PC-3 (cell line): Measurements from ENCODE around the gene KIF7. TPM values are rescaled to one million over a fixed set of nuclear protein-coding genes. Genes with fewer than 3 reads are reported as not detected.

Source experiments
- ATAC-seq: fragments of 200-7000 bp; cut with Tn5 transposase; 2 replicates; pipeline ENCODE4 v1.9.1; 2020; ENCODE audit warnings: mild to moderate bottlenecking, moderate library complexity
- Bru-seq: library from RNA; stranded (reverse); fragments of 400-500 nt; gene quantifications from one replicate; lab custom pipeline; 2021; lab: Mats Ljungman, UMichigan
- BruChase-seq, 2 experiments: library from RNA; stranded (reverse); fragments of 400-500 nt; gene quantifications; one replicate each; lab custom pipeline; 2021; lab: Mats Ljungman, UMichigan
- BruUV-seq: library from RNA; stranded (reverse); fragments of 400-500 nt; replicated peaks from 2 replicates; lab custom pipeline; 2021; lab: Mats Ljungman, UMichigan
- CTCF ChIA-PET: fragments of 300-600 bp; sonication (Branson Sonifier 250); formaldehyde crosslinking; loops from one replicate; lab custom pipeline; 2022; ENCODE audit warnings: antibody characterized with exemption; lab: Charles Lee
- POLR2A ChIA-PET: fragments of 300-600 bp; sonication (Branson Sonifier 250); formaldehyde crosslinking; loops from one replicate; lab custom pipeline; 2022; ENCODE audit warnings: antibody characterized with exemption; ENCODE audit not compliant: unreplicated experiment; lab: Charles Lee
- DNase-seq: peaks from one replicate; pipeline ENCODE4 v3.0.0-alpha.2; 2015
- H2AFZ ChIP-seq: fragments of 300-600 bp; sonication (generic); 2 replicates; pipeline ENCODE4 v1.6.0; 2016; ENCODE audit warnings: antibody characterized with exemption, low read length
- H3F3A ChIP-seq: fragments of 300-600 bp; sonication (generic); one replicate; pipeline ENCODE4 v1.6.0; 2017; ENCODE audit warnings: antibody characterized with exemption, low read length, control low read depth, mild to moderate bottlenecking; ENCODE audit not compliant: unreplicated experiment
- H3K27ac ChIP-seq: fragments of 300-600 bp; sonication (generic); 2 replicates; pipeline ENCODE4 v1.5.1; 2016; ENCODE audit warnings: mild to moderate bottlenecking, low read length
- H3K27me3 ChIP-seq: fragments of 300-600 bp; sonication (generic); 2 replicates; pipeline ENCODE4 v1.6.1; 2016; ENCODE audit warnings: low read length, mixed read lengths
- H3K36me3 ChIP-seq: fragments of 300-600 bp; sonication (generic); 2 replicates; pipeline ENCODE4 v1.6.1; 2016; ENCODE audit warnings: low read depth, mixed run types, low read length, mixed read lengths
- H3K4me1 ChIP-seq: fragments of 300-600 bp; sonication (generic); 2 replicates; pipeline ENCODE4 v1.5.1; 2016; ENCODE audit warnings: low read length; ENCODE audit not compliant: insufficient read depth
- H3K4me2 ChIP-seq: fragments of 300-600 bp; sonication (generic); 2 replicates; pipeline ENCODE4 v1.6.0; 2016; ENCODE audit warnings: low read length
- H3K4me3 ChIP-seq: fragments of 300-600 bp; sonication (generic); 2 replicates; pipeline ENCODE4 v1.5.1; 2016; ENCODE audit warnings: mild to moderate bottlenecking, low read length, mixed read lengths
- H3K79me2 ChIP-seq: fragments of 300-600 bp; sonication (generic); 2 replicates; pipeline ENCODE4 v1.6.1; 2017; ENCODE audit warnings: low read length, mixed read lengths
- H3K9ac ChIP-seq: fragments of 300-600 bp; sonication (generic); 2 replicates; pipeline ENCODE4 v1.6.0; 2016; ENCODE audit warnings: mild to moderate bottlenecking, low read length
- H3K9me2 ChIP-seq: fragments of 300-600 bp; sonication (generic); replicated peaks from 2 replicates; pipeline ENCODE4 v1.6.1; 2016; ENCODE audit warnings: mixed run types, low read length, mixed read lengths
- H3K9me3 ChIP-seq: fragments of 300-600 bp; sonication (generic); 2 replicates; pipeline ENCODE4 v1.6.1; 2016; ENCODE audit warnings: low read length, mixed read lengths
- H4K20me1 ChIP-seq: fragments of 300-600 bp; sonication (generic); 2 replicates; pipeline ENCODE4 v1.6.1; 2016; ENCODE audit warnings: low read length, mixed read lengths
- EZH2 ChIP-seq: fragments of 300-600 bp; sonication (generic); IDR thresholded peaks from one replicate; pipeline ENCODE4 v1.6.1; 2017; ENCODE audit warnings: antibody characterized with exemption, mild to moderate bottlenecking, low read length; ENCODE audit not compliant: unreplicated experiment
- EZH2phosphoT487 ChIP-seq: fragments of 300-600 bp; sonication (generic); IDR thresholded peaks from 2 replicates; pipeline ENCODE4 v1.6.1; 2018; ENCODE audit warnings: mild to moderate bottlenecking, antibody characterized with exemption, low read length, borderline replicate concordance
- intact Hi-C: fragments of 100-400 bp; cut with micrococcal nuclease; formaldehyde crosslinking; loops from 2 replicates; pipeline ENCODE4 v1.9.0; 2023
- long read RNA-seq: library from polyadenylated mRNA; unstranded; transcript quantifications from one replicate; pipeline ENCODE4 v2.0.0, GENCODE V29; 2021; ENCODE audit not compliant: unreplicated experiment
- total RNA-seq: library from RNA; depleted of rRNA; stranded (reverse); fragments of >200 nt; gene quantifications from 2 replicates; pipeline ENCODE4 v1.2.3, GENCODE V29; 2014; rRNA removed
- TF ChIP-seq, protein P1 (sequence below): fragments of 300-600 bp; sonication (generic); conservative IDR thresholded peaks from 2 replicates; pipeline ENCODE4 v1.5.1; 2017; ENCODE audit warnings: antibody characterized with exemption, low read depth, mild to moderate bottlenecking, low read length

The KIF7 gene, protein sequence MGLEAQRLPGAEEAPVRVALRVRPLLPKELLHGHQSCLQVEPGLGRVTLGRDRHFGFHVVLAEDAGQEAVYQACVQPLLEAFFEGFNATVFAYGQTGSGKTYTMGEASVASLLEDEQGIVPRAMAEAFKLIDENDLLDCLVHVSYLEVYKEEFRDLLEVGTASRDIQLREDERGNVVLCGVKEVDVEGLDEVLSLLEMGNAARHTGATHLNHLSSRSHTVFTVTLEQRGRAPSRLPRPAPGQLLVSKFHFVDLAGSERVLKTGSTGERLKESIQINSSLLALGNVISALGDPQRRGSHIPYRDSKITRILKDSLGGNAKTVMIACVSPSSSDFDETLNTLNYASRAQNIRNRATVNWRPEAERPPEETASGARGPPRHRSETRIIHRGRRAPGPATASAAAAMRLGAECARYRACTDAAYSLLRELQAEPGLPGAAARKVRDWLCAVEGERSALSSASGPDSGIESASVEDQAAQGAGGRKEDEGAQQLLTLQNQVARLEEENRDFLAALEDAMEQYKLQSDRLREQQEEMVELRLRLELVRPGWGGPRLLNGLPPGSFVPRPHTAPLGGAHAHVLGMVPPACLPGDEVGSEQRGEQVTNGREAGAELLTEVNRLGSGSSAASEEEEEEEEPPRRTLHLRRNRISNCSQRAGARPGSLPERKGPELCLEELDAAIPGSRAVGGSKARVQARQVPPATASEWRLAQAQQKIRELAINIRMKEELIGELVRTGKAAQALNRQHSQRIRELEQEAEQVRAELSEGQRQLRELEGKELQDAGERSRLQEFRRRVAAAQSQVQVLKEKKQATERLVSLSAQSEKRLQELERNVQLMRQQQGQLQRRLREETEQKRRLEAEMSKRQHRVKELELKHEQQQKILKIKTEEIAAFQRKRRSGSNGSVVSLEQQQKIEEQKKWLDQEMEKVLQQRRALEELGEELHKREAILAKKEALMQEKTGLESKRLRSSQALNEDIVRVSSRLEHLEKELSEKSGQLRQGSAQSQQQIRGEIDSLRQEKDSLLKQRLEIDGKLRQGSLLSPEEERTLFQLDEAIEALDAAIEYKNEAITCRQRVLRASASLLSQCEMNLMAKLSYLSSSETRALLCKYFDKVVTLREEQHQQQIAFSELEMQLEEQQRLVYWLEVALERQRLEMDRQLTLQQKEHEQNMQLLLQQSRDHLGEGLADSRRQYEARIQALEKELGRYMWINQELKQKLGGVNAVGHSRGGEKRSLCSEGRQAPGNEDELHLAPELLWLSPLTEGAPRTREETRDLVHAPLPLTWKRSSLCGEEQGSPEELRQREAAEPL (N-terminal part only)
- total RNA-seq: 18.8 and 27.2 TPM in 2 replicates
- percentile 70 among the genes with signal in this experiment for Bru-seq, nascent RNA
- BruChase-seq, experiment 1, labeled RNA remaining after a 6-hour chase: percentile 76 among the genes with signal in this experiment
- BruChase-seq, experiment 2, labeled RNA remaining after a 2-hour chase: percentile 72 among the genes with signal in this experiment
- long read RNA-seq, full-length matches to known transcripts: 6 of 84 reads
- long read RNA-seq, partial matches to known transcripts: 22 of 84 reads
- long read RNA-seq, other reads (novel, unspliced or antisense): 56 of 84 reads

DNA sequence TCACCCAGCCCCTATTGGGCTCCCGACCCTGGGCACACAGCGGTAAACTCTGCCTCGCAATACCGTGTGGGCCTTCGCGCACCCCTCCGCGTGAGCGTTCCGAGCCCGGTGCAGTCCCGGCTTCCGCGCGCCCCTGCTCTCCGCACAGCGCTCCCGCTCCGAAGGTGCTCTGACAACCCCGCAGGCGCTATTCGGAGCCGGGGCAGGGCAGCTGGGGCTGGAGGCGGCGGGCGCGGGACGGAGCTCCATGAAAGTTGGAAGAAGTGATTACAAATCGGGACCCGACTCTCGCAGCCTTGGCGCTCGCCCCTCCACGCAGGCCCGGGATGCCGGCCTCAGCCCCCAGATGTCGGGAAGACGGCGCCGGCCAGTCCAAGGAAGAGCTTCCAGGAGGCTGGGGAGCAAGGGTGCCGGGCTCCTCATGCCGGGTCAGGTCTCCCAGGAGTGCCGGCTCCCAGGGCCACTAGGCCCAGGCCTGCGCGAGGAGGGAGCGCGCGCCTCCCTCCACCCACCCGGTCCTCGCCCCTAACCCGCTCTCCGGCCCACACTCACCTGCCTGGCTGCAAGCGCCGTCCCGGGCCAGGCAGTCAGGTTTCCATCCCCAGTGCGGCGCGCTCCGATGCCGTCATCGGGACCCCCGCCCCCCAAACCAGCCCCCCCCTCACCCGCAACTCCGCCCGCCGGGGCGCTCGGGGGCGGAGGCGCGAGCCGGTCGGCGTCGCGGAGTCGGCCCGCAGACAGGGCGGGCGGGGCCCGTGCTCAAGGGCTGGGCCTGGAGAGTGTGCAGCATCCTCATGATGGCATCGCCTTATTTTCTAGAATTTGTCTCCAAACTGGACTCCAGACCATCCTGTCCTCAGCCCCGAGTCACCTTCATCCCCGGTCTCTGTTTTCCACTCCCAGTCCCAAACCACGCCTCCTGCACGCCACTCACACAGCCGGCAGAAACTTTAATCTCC, at the start of gene KIF7:
Gene KIF7, minus strand, starts transcription at position 621 of the 959 bp plus-strand sequence. CDS start 2,537 bp downstream, outside the sequence.
- H3K4me2 ChIP-seq: peak within 1 kb of the TSS; percentile 98
- peak; percentile 74 for ATAC-seq
- peak within 1 kb of the TSS; percentile 83 for H3K9ac ChIP-seq
- no peaks in the 10 kb centered on the region for H3K9me3 ChIP-seq
- CTCF ChIA-PET: interaction anchor here (0.6 kb wide), 1 partner anchor 236 kb away, joined by 3 read pairs; no protein-coding TSS in a partner anchor
- DNase-seq: peak; percentile 62
- H3K4me3 ChIP-seq: peak within 1 kb of the TSS; percentile 95
- H3K27ac ChIP-seq: peak within 1 kb of the TSS; percentile 16; the same call in 1 of the 2 replicates
- BruUV-seq: no TSS peak
- H3K27me3 ChIP-seq: no peaks in the 10 kb centered on the region
- TF ChIP-seq EZH2: no peak
- TF ChIP-seq EZH2phosphoT487: no peak
- TF ChIP-seq, protein P1, sequence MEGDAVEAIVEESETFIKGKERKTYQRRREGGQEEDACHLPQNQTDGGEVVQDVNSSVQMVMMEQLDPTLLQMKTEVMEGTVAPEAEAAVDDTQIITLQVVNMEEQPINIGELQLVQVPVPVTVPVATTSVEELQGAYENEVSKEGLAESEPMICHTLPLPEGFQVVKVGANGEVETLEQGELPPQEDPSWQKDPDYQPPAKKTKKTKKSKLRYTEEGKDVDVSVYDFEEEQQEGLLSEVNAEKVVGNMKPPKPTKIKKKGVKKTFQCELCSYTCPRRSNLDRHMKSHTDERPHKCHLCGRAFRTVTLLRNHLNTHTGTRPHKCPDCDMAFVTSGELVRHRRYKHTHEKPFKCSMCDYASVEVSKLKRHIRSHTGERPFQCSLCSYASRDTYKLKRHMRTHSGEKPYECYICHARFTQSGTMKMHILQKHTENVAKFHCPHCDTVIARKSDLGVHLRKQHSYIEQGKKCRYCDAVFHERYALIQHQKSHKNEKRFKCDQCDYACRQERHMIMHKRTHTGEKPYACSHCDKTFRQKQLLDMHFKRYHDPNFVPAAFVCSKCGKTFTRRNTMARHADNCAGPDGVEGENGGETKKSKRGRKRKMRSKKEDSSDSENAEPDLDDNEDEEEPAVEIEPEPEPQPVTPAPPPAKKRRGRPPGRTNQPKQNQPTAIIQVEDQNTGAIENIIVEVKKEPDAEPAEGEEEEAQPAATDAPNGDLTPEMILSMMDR: no peak
- H3K79me2 ChIP-seq: peaks cover 39% of the 10 kb centered on the region
- H2AFZ ChIP-seq: peak within 1 kb of the TSS; percentile 86
- intact Hi-C loops: loop anchor here (5.0 kb wide), 1 partner anchor 87 kb away; no protein-coding TSS in a partner anchor
- H3K9me2 ChIP-seq: no peaks in the 10 kb centered on the region
- POLR2A ChIA-PET: no interaction called here
- peaks cover under 1% of the 10 kb centered on the region; the same call in 1 of the 2 replicates for H3K36me3 ChIP-seq
- peaks cover 20% of the 10 kb centered on the region; the same call in 1 of the 2 replicates for H3K4me1 ChIP-seq
- H3F3A ChIP-seq: no peaks in the 10 kb centered on the region
- H4K20me1 ChIP-seq: no peaks in the 10 kb centered on the region

DNA sequence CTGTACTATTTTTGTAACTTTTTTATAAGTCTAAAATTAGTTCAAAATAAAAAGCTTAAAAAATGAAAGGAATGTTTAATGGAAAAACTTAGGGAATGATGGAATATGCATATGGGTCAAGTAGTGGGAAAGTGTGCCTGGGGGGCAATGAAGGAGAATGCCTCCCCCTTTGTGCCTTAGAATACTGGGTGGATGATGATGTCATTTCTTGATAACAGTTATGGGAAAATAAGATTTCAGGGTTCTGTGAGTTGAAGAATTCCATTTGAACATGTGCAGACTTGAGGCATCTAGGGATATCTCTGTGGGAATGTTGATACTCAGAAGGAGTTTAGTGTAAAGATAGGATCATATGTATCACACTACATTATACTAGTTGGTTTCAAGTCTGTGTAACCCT, 49.1 kb upstream of the KIF7 start:
- Histone ChIP-seq H3K36me3 (no peaks in the 10 kb centered on the region), H3K4me1 (no peaks in the 10 kb centered on the region), H3K4me2 (no peak overlapping the region), H3F3A (no peaks in the 10 kb centered on the region), H3K9me3 (no peaks in the 10 kb centered on the region), H4K20me1 (no peaks in the 10 kb centered on the region), H3K27me3 (no peaks in the 10 kb centered on the region), H2AFZ (no peak overlapping the region), H3K9ac (no peak overlapping the region), H3K79me2 (no peaks in the 10 kb centered on the region), H3K9me2 (no peaks in the 10 kb centered on the region), H3K4me3 (no peak overlapping the region), H3K27ac (no peak overlapping the region)
- TF ChIP-seq EZH2: no peak
- TF ChIP-seq EZH2phosphoT487: no peak
- TF ChIP-seq, protein P1: no peak
- no peak for DNase-seq
- no TSS peak for BruUV-seq
- intact Hi-C loops: no loop called here
- ChIA-PET CTCF (no interaction called here), POLR2A (no interaction called here)
- ATAC-seq: no peak
